HepG2 (cell line): ENCODE measurements around the gene LCN2. TPM values are rescaled to one million over a fixed set of nuclear protein-coding genes. Genes with fewer than 3 reads are reported as not detected.

Experiments used
- ATAC-seq: fragments of 200-7000 bp; cut with Tn5 transposase; 3 replicates; pipeline ENCODE4 v1.9.1; 2020; ENCODE audit warnings: mild to moderate bottlenecking, moderate library complexity
- BruUV-seq: library from RNA; stranded (reverse); fragments of 400-500 nt; replicated peaks from 2 replicates; lab custom pipeline; 2021; lab: Mats Ljungman, UMichigan
- CTCF ChIA-PET: fragments of 300-600 bp; formaldehyde crosslinking; extraction: SDS; loops from one replicate; lab custom pipeline; 2021; ENCODE audit warnings: low total read pairs, inconsistent platforms, low intra/inter-chr PET ratio; lab: Yijun Ruan, JAX
- POLR2A ChIA-PET: fragments of 350-600 bp; sonication (Branson Sonifier 250); formaldehyde crosslinking; loops from one replicate; lab custom pipeline; 2020; ENCODE audit warnings: antibody characterized with exemption, inconsistent platforms; lab: Yijun Ruan, JAX
- DNase-seq: peaks from one replicate; pipeline ENCODE4 v3.0.0-alpha.2; 2015; ENCODE audit warnings: low spot score
- FAIRE-seq: peaks from 3 replicates; lab custom pipeline; 2011; peaks lifted over from hg19 to GRCh38; lab: Jason Lieb, UNC
- H2AFZ ChIP-seq: one replicate; pipeline ENCODE4 v1.6.1; 2011; ENCODE audit warnings: low read length, inconsistent platforms
- H3K27ac ChIP-seq: fragments of 300-600 bp; 3 replicates; pipeline ENCODE4 v1.8.0; 2011; ENCODE audit warnings: mixed run types, mild to moderate bottlenecking, mixed read lengths, low read length, inconsistent platforms; ENCODE audit not compliant: insufficient read depth; ENCODE audit errors: extremely low read length
- H3K27me3 ChIP-seq, 2 experiments: fragments of 200-600 bp in 1 of 2; 2 replicates in 1 of 2; 3 replicates in 1 of 2; pipeline versions ENCODE4 v1.6.0 to v1.8.0; 2011; ENCODE audit warnings: low read length in 2 of 2, mild to moderate bottlenecking in 2 of 2, moderate library complexity in 2 of 2, inconsistent platforms in 1 of 2; ENCODE audit not compliant: insufficient read depth in 2 of 2, control insufficient read depth in 1 of 2
- H3K36me3 ChIP-seq, 2 experiments: fragments of 200-600 bp in 1 of 2; replicated peaks in 1 of 2; 2 replicates in 1 of 2; 3 replicates in 1 of 2; pipeline versions ENCODE4 v1.5.1 to v1.8.0; 2011; ENCODE audit warnings: low read length in 2 of 2, inconsistent platforms in 1 of 2; ENCODE audit not compliant: insufficient read depth in 2 of 2, control insufficient read depth in 1 of 2
- H3K4me1 ChIP-seq: 2 replicates; pipeline ENCODE4 v1.5.1; 2012; ENCODE audit warnings: low read length, inconsistent platforms; ENCODE audit not compliant: insufficient read depth
- H3K4me2 ChIP-seq: 2 replicates; pipeline ENCODE4 v1.6.0; 2011; ENCODE audit warnings: low read depth, low read length, inconsistent platforms
- H3K4me3 ChIP-seq, 3 experiments: fragments of 200-600 bp in 1 of 3; sonication (generic), shearing (Covaris generic) in 1 of 3; replicated peaks in 1 of 3; 2 replicates each; pipeline ENCODE4 v1.5.1; 2011 to 2016; ENCODE audit warnings: low read length in 3 of 3, inconsistent platforms in 2 of 3, low read depth in 2 of 3, mild to moderate bottlenecking in 2 of 3, control low read depth in 1 of 3, mixed read lengths in 1 of 3; ENCODE audit not compliant: insufficient read depth in 1 of 3
- H3K79me2 ChIP-seq: one replicate; pipeline ENCODE4 v1.6.1; 2011; ENCODE audit warnings: low read length, inconsistent platforms; ENCODE audit not compliant: insufficient read depth
- H3K9ac ChIP-seq: 2 replicates; pipeline ENCODE4 v1.6.0; 2011; ENCODE audit warnings: mild to moderate bottlenecking, low read depth, low read length, inconsistent platforms; ENCODE audit not compliant: insufficient read depth
- H3K9me3 ChIP-seq: 2 replicates; pipeline ENCODE4 v1.5.1; 2012; ENCODE audit warnings: mild to moderate bottlenecking, low read length
- H4K20me1 ChIP-seq: 2 replicates; pipeline ENCODE4 v1.6.0; 2011; ENCODE audit warnings: inconsistent platforms, mild to moderate bottlenecking, low read length, moderate library complexity; ENCODE audit not compliant: insufficient read depth
- ADNP ChIP-seq: sonication (generic); formaldehyde crosslinking; IDR thresholded peaks from 2 replicates; pipeline ENCODE4 v1.4.0; 2020; ENCODE audit warnings: missing genetic modification reagents
- ATF4 ChIP-seq, 2 experiments: fragments of 450-650 bp in 1 of 2; sonication (generic) in 1 of 2; formaldehyde crosslinking; IDR thresholded peaks; 2 replicates each; pipeline versions ENCODE4 v1.5.0 to v1.8.0; 2020 to 2022; ENCODE audit warnings: mild to moderate bottlenecking in 1 of 2, missing genetic modification reagents in 1 of 2
- BCL3 ChIP-seq: sonication (generic); formaldehyde crosslinking; IDR thresholded peaks from 2 replicates; pipeline ENCODE4 v1.5.1; 2020; ENCODE audit warnings: mild to moderate bottlenecking, missing genetic modification reagents, moderate library complexity
- BORCS8-MEF2B ChIP-seq: sonication (generic); formaldehyde crosslinking; IDR thresholded peaks from 2 replicates; pipeline ENCODE4 v1.8.0; 2022; ENCODE audit warnings: mild to moderate bottlenecking, missing genetic modification reagents
- E2F5 ChIP-seq: sonication (generic); formaldehyde crosslinking; conservative IDR thresholded peaks from 2 replicates; pipeline ENCODE4 v1.4.0; 2020; ENCODE audit warnings: missing genetic modification reagents
- JARID2 ChIP-seq: sonication (generic); formaldehyde crosslinking; IDR thresholded peaks from 2 replicates; pipeline ENCODE4 v1.8.1; 2023; ENCODE audit warnings: missing genetic modification reagents, inconsistent platforms; ENCODE audit not compliant: insufficient replicate concordance
- KDM3A ChIP-seq: IDR thresholded peaks from 2 replicates; pipeline ENCODE4 v1.6.1; 2018; ENCODE audit warnings: low read depth, missing compliant biosample characterization
- KLF13 ChIP-seq: sonication (generic); formaldehyde crosslinking; IDR thresholded peaks from 2 replicates; pipeline ENCODE4 v1.4.0; 2020; ENCODE audit warnings: mild to moderate bottlenecking, missing genetic modification reagents
- MED8 ChIP-seq: sonication (generic); formaldehyde crosslinking; IDR thresholded peaks from 2 replicates; pipeline ENCODE4 v1.8.1; 2023; ENCODE audit warnings: mild to moderate bottlenecking, missing genetic modification reagents; ENCODE audit not compliant: insufficient replicate concordance
- PHF21A ChIP-seq: sonication (generic); formaldehyde crosslinking; IDR thresholded peaks from 2 replicates; pipeline ENCODE4 v1.5.0; 2020; ENCODE audit warnings: mild to moderate bottlenecking, missing genetic modification reagents
- PRDM15 ChIP-seq: sonication (generic); formaldehyde crosslinking; IDR thresholded peaks from 2 replicates; pipeline ENCODE4 v1.4.0; 2020; ENCODE audit warnings: missing genetic modification reagents
- SIX4 ChIP-seq: sonication (generic); formaldehyde crosslinking; IDR thresholded peaks from 2 replicates; pipeline ENCODE4 v1.4.0; 2020; ENCODE audit warnings: missing genetic modification reagents
- ZC3H13 ChIP-seq: sonication (generic); formaldehyde crosslinking; IDR thresholded peaks from 2 replicates; pipeline ENCODE4 v1.8.1; 2023; ENCODE audit warnings: mild to moderate bottlenecking, missing genetic modification reagents, moderate library complexity
- ZNF546 ChIP-seq: sonication (generic); formaldehyde crosslinking; conservative IDR thresholded peaks from 2 replicates; pipeline ENCODE4 v1.8.1; 2023; ENCODE audit warnings: mild to moderate bottlenecking, missing genetic modification reagents
- ZNF768 ChIP-seq: sonication (generic); formaldehyde crosslinking; IDR thresholded peaks from 2 replicates; pipeline ENCODE4 v1.4.0; 2020; ENCODE audit warnings: missing genetic modification reagents
- ZNF790 ChIP-seq: sonication (generic); formaldehyde crosslinking; IDR thresholded peaks from 2 replicates; pipeline ENCODE4 v1.8.0; 2022; ENCODE audit warnings: missing genetic modification reagents, mild to moderate bottlenecking, borderline replicate concordance
- WGBS: methylation state at CpG from one replicate; pipeline ENCODE4 v1.1.6; 2017; ENCODE audit warnings: low lambda C conversion rate; 5-methylcytosine and 5-hydroxymethylcytosine counted together
- in situ Hi-C: cut with HindIII; loops from 2 replicates; pipeline ENCODE4 v1.10.0; 2017; ENCODE audit warnings: low pct_unique_long_range_greater_than_20kb; ENCODE audit not compliant: extremely low pct_ligation_motif_present
- intact Hi-C: fragments of 100-400 bp; cut with micrococcal nuclease; formaldehyde crosslinking; loops from one replicate; pipeline ENCODE4 v1.10.0; 2022; ENCODE audit not compliant: unreplicated experiment
- polyA plus RNA-seq, 8 experiments: library from polyadenylated mRNA; depleted of rRNA in 3 of 8; stranded (reverse) in 7 of 8; unstranded in 1 of 8; fragments of >200 nt; fragmentation: Illumina TruSeq in 4 of 8; extraction: Trizol in 4 of 8; gene quantifications; 2 replicates each; pipeline versions ENCODE4 v1.2.1 to v1.2.3, GENCODE V29; 2011 to 2016; ENCODE audit warnings: low read depth in 4 of 8, missing spikeins in 1 of 8, mixed read lengths in 1 of 8; ENCODE audit not compliant: insufficient read depth in 1 of 8
- total RNA-seq, 5 experiments: library from RNA; depleted of rRNA; stranded (reverse); fragments of >200 nt; fragmentation: Illumina TruSeq; extraction: Trizol; gene quantifications; 2 replicates each; pipeline ENCODE4 v1.2.3, GENCODE V29; 2016; ENCODE audit warnings: low read depth in 1 of 5
- TF ChIP-seq, protein P1 (sequence below): sonication (generic); formaldehyde crosslinking; IDR thresholded peaks from 2 replicates; pipeline ENCODE4 v1.5.0; 2020; ENCODE audit warnings: missing genetic modification reagents

Gene LCN2
- total and polyA plus RNA-seq, 2 of the 13 experiments (the other 11 are each of a cell fraction or from before 2014, with no cell fraction given): 0.38 to 1.4 TPM

GRCh38 chr9:128193469-128194096 lies 44.3 kb downstream of the LCN2 start:
- BruUV-seq: no TSS peak
- H4K20me1 ChIP-seq: no peaks in the 10 kb centered on the region
- intact Hi-C loops (no loop called here), in situ Hi-C loops (no loop called here)
- H3K9me3 ChIP-seq: no peaks in the 10 kb centered on the region
- DNase-seq: no peak
- no peak overlapping the region for H3K4me2 ChIP-seq
- FAIRE-seq: no peak
- H3K36me3 ChIP-seq: peaks cover 2 to 7% of the 10 kb centered on the region in 2 experiments; a peak in 1 of 5 replicates
- CTCF ChIA-PET: no interaction called here
- H3K9ac ChIP-seq: no peak overlapping the region
- no peak overlapping the region for H3K4me3 ChIP-seq
- H3K27me3 ChIP-seq: no peaks in the 10 kb centered on the region
- 92% methylated on average over 14 of the region's 14 CpGs for WGBS
- H3K4me1 ChIP-seq: peaks cover 11% of the 10 kb centered on the region
- no peak overlapping the region for H3K27ac ChIP-seq
- ATAC-seq: no peak
- peaks cover 9% of the 10 kb centered on the region for H3K79me2 ChIP-seq
- no peak overlapping the region for H2AFZ ChIP-seq
- POLR2A ChIA-PET: interaction anchor here (1.3 kb wide), 1 partner anchor 121 kb away, joined by 4 read pairs; no protein-coding TSS in a partner anchor
- no peak for TF ChIP-seq PRDM15
- no peak for TF ChIP-seq KDM3A (CRISPR knock-in tag)
- TF ChIP-seq PHF21A (CRISPR knock-in tag): no peak
- no peak for TF ChIP-seq KLF13 (CRISPR knock-in tag)
- no peak for TF ChIP-seq ZNF790 (CRISPR knock-in tag)
- TF ChIP-seq ATF4 (CRISPR knock-in tag; IDR thresholded peaks at IDR 0.05): no peak
- no peak for TF ChIP-seq ZNF768 (CRISPR knock-in tag)
- TF ChIP-seq BCL3 (CRISPR knock-in tag): no peak
- no peak for TF ChIP-seq BORCS8-MEF2B (CRISPR knock-in tag)
- TF ChIP-seq ZC3H13: no peak
- no peak for TF ChIP-seq SIX4
- no peak for TF ChIP-seq E2F5 (CRISPR knock-in tag)
- TF ChIP-seq ADNP (CRISPR knock-in tag): no peak
- no peak for TF ChIP-seq JARID2
- no peak for TF ChIP-seq ZNF546 (CRISPR knock-in tag)
- TF ChIP-seq, protein P1, sequence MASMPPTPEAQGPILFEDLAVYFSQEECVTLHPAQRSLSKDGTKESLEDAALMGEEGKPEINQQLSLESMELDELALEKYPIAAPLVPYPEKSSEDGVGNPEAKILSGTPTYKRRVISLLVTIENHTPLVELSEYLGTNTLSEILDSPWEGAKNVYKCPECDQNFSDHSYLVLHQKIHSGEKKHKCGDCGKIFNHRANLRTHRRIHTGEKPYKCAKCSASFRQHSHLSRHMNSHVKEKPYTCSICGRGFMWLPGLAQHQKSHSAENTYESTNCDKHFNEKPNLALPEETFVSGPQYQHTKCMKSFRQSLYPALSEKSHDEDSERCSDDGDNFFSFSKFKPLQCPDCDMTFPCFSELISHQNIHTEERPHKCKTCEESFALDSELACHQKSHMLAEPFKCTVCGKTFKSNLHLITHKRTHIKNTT (CRISPR knock-in tag): no peak
- TF ChIP-seq MED8: no peak
